Neural cell (in vitro differentiated cells): Measurements from ENCODE around the gene C10orf90. TPM values are rescaled to one million over a fixed set of nuclear protein-coding genes. Genes with fewer than 3 reads are reported as not detected.

Experiments used
- H2AFZ ChIP-seq: fragments of 200-600, 300-800 bp; sonication (generic), shearing (Covaris generic); 2 replicates; pipeline ENCODE4 v1.6.0; 2014; ENCODE audit warnings: low read depth, mild to moderate bottlenecking, antibody characterized with exemption, low read length, moderate library complexity
- H3F3A ChIP-seq: fragments of 200-600 bp; shearing (Covaris generic); 2 replicates; pipeline ENCODE4 v1.6.1; 2016; ENCODE audit warnings: mild to moderate bottlenecking, moderate library complexity, mixed read lengths, antibody characterized with exemption, low read length; ENCODE audit not compliant: insufficient read depth, poor library complexity, severe bottlenecking
- H3K27ac ChIP-seq: fragments of 200-600, 300-800 bp; sonication (generic), shearing (Covaris generic); 2 replicates; pipeline ENCODE4 v1.5.1; 2014; ENCODE audit warnings: mild to moderate bottlenecking, low read length, moderate library complexity
- H3K27me3 ChIP-seq: fragments of 300-800, 200-600 bp; sonication (generic), shearing (Covaris generic); 2 replicates; pipeline ENCODE4 v1.6.0; 2014; ENCODE audit warnings: mild to moderate bottlenecking, low read depth, low read length, moderate library complexity; ENCODE audit not compliant: insufficient read depth
- H3K36me3 ChIP-seq: fragments of 300-800, 200-600 bp; sonication (generic), shearing (Covaris generic); 2 replicates; pipeline ENCODE4 v1.5.1; 2014; ENCODE audit warnings: mild to moderate bottlenecking, antibody characterized with exemption, low read length, moderate library complexity; ENCODE audit not compliant: insufficient read depth
- H3K4me2 ChIP-seq: fragments of 300-800, 200-600 bp; sonication (generic), shearing (Covaris generic); 2 replicates; pipeline ENCODE4 v1.6.0; 2014; ENCODE audit warnings: mild to moderate bottlenecking, low read length
- H3K4me3 ChIP-seq: fragments of 300-800, 200-600 bp; sonication (generic), shearing (Covaris generic); 2 replicates; pipeline ENCODE4 v1.5.1; 2014; ENCODE audit warnings: mild to moderate bottlenecking, low read length, moderate library complexity
- H3K79me2 ChIP-seq: fragments of 200-600 bp; shearing (Covaris generic); replicated peaks from 2 replicates; pipeline ENCODE4 v1.6.0; 2014; ENCODE audit warnings: mild to moderate bottlenecking, low read length, moderate library complexity; ENCODE audit not compliant: insufficient read depth
- H3K9ac ChIP-seq: fragments of 300-800, 200-600 bp; sonication (generic), shearing (Covaris generic); 2 replicates; pipeline ENCODE4 v1.6.1; 2016; ENCODE audit warnings: mild to moderate bottlenecking, low read length, mixed read lengths
- H3K9me2 ChIP-seq: fragments of 200-600 bp; shearing (Covaris generic); 2 replicates; pipeline ENCODE4 v1.6.1; 2016; ENCODE audit warnings: mild to moderate bottlenecking, low read length, mixed read lengths; ENCODE audit not compliant: insufficient read depth
- H3K9me3 ChIP-seq: fragments of 200-600, 300-800 bp; sonication (generic), shearing (Covaris generic); 2 replicates; pipeline ENCODE4 v1.6.1; 2016; ENCODE audit warnings: mild to moderate bottlenecking, mixed run types, low read length, moderate library complexity, mixed read lengths
- H4K20me1 ChIP-seq: fragments of 200-600 bp; shearing (Covaris generic); 2 replicates; pipeline ENCODE4 v1.6.1; 2016; ENCODE audit warnings: mild to moderate bottlenecking, mixed run types; ENCODE audit not compliant: insufficient read depth
- EP300 ChIP-seq: fragments of 450-650 bp; conservative IDR thresholded peaks from 2 replicates; pipeline ENCODE4 v1.6.1; 2014; ENCODE audit warnings: antibody characterized with exemption, mild to moderate bottlenecking, moderate library complexity; ENCODE audit not compliant: poor library complexity, severe bottlenecking
- EZH2 ChIP-seq: fragments of 200-600, 300-800 bp; shearing (Covaris generic), sonication (generic); IDR thresholded peaks from 2 replicates; pipeline ENCODE4 v1.6.1; 2014; ENCODE audit warnings: antibody characterized with exemption, low read length, borderline replicate concordance, mild to moderate bottlenecking; ENCODE audit not compliant: insufficient read depth, poor library complexity, severe bottlenecking
- MXI1 ChIP-seq: fragments of 450-650 bp; conservative IDR thresholded peaks from 2 replicates; pipeline ENCODE4 v1.6.1; 2014; ENCODE audit warnings: antibody characterized with exemption, mild to moderate bottlenecking; ENCODE audit not compliant: poor library complexity, severe bottlenecking
- POLR2AphosphoS5 ChIP-seq: IDR thresholded peaks from 2 replicates; pipeline ENCODE4 v1.6.1; 2012
- RAD21 ChIP-seq: fragments of 450-650 bp; conservative IDR thresholded peaks from 2 replicates; pipeline ENCODE4 v1.6.1; 2014; ENCODE audit warnings: antibody characterized with exemption, mild to moderate bottlenecking, moderate library complexity
- SMC3 ChIP-seq: fragments of 450-650 bp; conservative IDR thresholded peaks from 2 replicates; pipeline ENCODE4 v1.6.1; 2014; ENCODE audit warnings: antibody characterized with exemption, mild to moderate bottlenecking, moderate library complexity; ENCODE audit not compliant: poor library complexity
- TAF1 ChIP-seq: IDR thresholded peaks from 2 replicates; pipeline ENCODE4 v1.6.1; 2012; ENCODE audit warnings: low read depth
- polyA plus RNA-seq: library from polyadenylated mRNA; depleted of rRNA; stranded (reverse); fragments of >200 nt; gene quantifications from 2 replicates; pipeline ENCODE4 v1.2.3, GENCODE V29; 2014
- TF ChIP-seq, protein P1 (sequence below): IDR thresholded peaks from 2 replicates; pipeline ENCODE4 v1.6.1; 2012; ENCODE audit warnings: borderline replicate concordance
- TF ChIP-seq, protein P2 (sequence below): fragments of 450-650 bp; IDR thresholded peaks from 2 replicates; pipeline ENCODE4 v1.5.1; 2014; ENCODE audit warnings: antibody characterized with exemption, mild to moderate bottlenecking, moderate library complexity; ENCODE audit not compliant: poor library complexity, severe bottlenecking

Gene C10orf90
- polyA plus RNA-seq, 1 donor from 2014 or later = not detected

DNA sequence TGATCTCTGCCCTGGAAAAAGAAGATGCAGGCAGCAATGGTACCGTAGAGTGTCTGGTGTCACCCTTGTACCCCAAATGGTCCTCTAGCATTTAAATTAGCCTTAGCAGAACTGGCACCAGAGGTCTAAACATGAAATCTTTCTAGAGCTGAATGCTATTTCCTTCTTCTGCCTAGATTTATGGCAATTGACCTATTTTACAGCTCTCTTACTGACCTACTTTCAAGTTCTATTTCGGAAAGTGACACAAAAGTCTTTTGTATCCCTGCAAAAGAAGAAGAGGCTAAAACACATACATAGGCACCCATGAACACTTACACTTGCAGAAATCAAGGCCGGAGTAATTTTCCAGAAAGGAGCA lies 272.1 kb downstream of the C10orf90 start:
- Histone ChIP-seq H3K9me3 (no peaks in the 10 kb centered on the region), H3K27me3 (no peaks in the 10 kb centered on the region), H3K4me3 (no peak overlapping the region), H3K27ac (no peak overlapping the region), H2AFZ (no peak overlapping the region), H3K9ac (no peak overlapping the region), H4K20me1 (no peaks in the 10 kb centered on the region), H3K79me2 (no peaks in the 10 kb centered on the region), H3K4me2 (no peak overlapping the region), H3K9me2 (no peaks in the 10 kb centered on the region), H3F3A (no peaks in the 10 kb centered on the region), H3K36me3 (no peaks in the 10 kb centered on the region)
- TF ChIP-seq, protein P1, sequence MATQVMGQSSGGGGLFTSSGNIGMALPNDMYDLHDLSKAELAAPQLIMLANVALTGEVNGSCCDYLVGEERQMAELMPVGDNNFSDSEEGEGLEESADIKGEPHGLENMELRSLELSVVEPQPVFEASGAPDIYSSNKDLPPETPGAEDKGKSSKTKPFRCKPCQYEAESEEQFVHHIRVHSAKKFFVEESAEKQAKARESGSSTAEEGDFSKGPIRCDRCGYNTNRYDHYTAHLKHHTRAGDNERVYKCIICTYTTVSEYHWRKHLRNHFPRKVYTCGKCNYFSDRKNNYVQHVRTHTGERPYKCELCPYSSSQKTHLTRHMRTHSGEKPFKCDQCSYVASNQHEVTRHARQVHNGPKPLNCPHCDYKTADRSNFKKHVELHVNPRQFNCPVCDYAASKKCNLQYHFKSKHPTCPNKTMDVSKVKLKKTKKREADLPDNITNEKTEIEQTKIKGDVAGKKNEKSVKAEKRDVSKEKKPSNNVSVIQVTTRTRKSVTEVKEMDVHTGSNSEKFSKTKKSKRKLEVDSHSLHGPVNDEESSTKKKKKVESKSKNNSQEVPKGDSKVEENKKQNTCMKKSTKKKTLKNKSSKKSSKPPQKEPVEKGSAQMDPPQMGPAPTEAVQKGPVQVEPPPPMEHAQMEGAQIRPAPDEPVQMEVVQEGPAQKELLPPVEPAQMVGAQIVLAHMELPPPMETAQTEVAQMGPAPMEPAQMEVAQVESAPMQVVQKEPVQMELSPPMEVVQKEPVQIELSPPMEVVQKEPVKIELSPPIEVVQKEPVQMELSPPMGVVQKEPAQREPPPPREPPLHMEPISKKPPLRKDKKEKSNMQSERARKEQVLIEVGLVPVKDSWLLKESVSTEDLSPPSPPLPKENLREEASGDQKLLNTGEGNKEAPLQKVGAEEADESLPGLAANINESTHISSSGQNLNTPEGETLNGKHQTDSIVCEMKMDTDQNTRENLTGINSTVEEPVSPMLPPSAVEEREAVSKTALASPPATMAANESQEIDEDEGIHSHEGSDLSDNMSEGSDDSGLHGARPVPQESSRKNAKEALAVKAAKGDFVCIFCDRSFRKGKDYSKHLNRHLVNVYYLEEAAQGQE = no peak
- TF ChIP-seq, protein P2, sequence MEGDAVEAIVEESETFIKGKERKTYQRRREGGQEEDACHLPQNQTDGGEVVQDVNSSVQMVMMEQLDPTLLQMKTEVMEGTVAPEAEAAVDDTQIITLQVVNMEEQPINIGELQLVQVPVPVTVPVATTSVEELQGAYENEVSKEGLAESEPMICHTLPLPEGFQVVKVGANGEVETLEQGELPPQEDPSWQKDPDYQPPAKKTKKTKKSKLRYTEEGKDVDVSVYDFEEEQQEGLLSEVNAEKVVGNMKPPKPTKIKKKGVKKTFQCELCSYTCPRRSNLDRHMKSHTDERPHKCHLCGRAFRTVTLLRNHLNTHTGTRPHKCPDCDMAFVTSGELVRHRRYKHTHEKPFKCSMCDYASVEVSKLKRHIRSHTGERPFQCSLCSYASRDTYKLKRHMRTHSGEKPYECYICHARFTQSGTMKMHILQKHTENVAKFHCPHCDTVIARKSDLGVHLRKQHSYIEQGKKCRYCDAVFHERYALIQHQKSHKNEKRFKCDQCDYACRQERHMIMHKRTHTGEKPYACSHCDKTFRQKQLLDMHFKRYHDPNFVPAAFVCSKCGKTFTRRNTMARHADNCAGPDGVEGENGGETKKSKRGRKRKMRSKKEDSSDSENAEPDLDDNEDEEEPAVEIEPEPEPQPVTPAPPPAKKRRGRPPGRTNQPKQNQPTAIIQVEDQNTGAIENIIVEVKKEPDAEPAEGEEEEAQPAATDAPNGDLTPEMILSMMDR = no peak
- TF ChIP-seq TAF1 (no peak), MXI1 (no peak), RAD21 (no peak), EP300 (no peak), SMC3 (no peak), POLR2AphosphoS5 (no peak), EZH2 (no peak)

GRCh38 chr10:126397640-126398382 lies 272.7 kb downstream of the C10orf90 start:
- H3K9me3 ChIP-seq = no peaks in the 10 kb centered on the region
- no peaks in the 10 kb centered on the region for H3F3A ChIP-seq
- no peaks in the 10 kb centered on the region for H3K27me3 ChIP-seq
- no peaks in the 10 kb centered on the region for H3K9me2 ChIP-seq
- no peak overlapping the region for H3K4me2 ChIP-seq
- H3K36me3 ChIP-seq = no peaks in the 10 kb centered on the region
- H3K27ac ChIP-seq = no peak overlapping the region
- H4K20me1 ChIP-seq = no peaks in the 10 kb centered on the region
- H3K4me3 ChIP-seq = no peak overlapping the region
- H3K9ac ChIP-seq = no peak overlapping the region
- H2AFZ ChIP-seq = no peak overlapping the region
- TF ChIP-seq POLR2AphosphoS5 (no peak), TAF1 (no peak), MXI1 (no peak), EP300 (no peak), EZH2 (no peak)
- H3K79me2 ChIP-seq = no peaks in the 10 kb centered on the region
